Measurements from ENCODE around the gene TNS3.

The TNS3 gene

DNA sequence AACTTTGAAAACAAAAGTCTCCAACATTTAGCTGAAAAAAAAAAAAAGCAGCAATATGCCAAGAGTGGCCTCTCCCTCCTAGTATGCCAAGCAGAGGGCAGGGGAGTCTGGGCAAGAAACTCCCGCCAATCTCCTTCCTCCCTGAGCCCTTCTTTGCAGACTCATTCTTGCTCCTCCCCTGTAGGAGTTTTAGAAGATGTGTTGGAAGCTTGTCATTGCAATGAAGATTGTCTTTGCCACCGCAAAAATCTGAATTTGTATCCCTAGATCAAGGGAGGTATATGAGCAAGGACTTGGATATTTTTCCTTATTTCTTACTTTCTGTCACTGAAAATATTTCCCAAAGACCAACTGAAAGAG lies 2.6 kb upstream of the TNS3 start:
- no peak overlapping the region for H3K4me3 ChIP-seq (ENCODE audit: low read depth, low read length)
- no peak for DNase-seq (ENCODE audit: low read depth)

- no peak for DNase-seq (ENCODE audit: low read depth)
These were observed 2.0 kb upstream of the TNS3 start for GRCh38 chr7:47583739-47584535.

GRCh38 chr7:47582764-47583738 lies 1.1 kb upstream of the TNS3 start:
- no peak for DNase-seq (ENCODE audit: low read depth)
- no peak overlapping the region for H3K4me3 ChIP-seq (ENCODE audit: low read depth, low read length)

More at GRCh38 chr7:47583739-47584535, 2.0 kb upstream of the TNS3 start:
- no peak overlapping the region for H3K4me3 ChIP-seq (ENCODE audit: low read depth, low read length)

DNA sequence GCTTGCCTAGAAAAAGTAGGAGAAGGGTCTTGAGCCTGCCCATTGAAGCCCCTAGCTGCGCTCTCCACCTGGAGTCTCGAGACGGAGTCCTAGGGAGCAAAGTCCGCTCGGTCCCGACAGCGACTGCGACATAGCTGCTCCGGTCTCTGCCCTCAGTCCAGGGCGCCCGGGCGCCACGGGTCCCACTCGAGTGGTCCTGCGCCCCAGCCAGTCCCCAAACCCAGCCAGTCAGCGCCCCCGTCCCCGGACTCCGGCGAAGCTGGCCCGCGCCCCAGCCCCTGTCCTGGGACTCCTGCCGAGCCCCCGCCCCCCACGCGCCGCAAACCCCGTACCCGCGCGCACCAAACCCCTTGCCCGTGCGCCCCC lies 490 bp downstream of the TNS3 start:
- H3K4me3 ChIP-seq (ENCODE audit: low read depth, low read length), result peak overlapping the region; percentile 81

GRCh38 chr7:47580811-47581331 lies 1.0 kb downstream of the TNS3 start:
- peak overlapping the region; percentile 81 for H3K4me3 ChIP-seq (ENCODE audit: low read depth, low read length)

More for the DNA sequence above, 490 bp downstream of the TNS3 start:
- DNase-seq (ENCODE audit: low read depth), result no peak

DNA sequence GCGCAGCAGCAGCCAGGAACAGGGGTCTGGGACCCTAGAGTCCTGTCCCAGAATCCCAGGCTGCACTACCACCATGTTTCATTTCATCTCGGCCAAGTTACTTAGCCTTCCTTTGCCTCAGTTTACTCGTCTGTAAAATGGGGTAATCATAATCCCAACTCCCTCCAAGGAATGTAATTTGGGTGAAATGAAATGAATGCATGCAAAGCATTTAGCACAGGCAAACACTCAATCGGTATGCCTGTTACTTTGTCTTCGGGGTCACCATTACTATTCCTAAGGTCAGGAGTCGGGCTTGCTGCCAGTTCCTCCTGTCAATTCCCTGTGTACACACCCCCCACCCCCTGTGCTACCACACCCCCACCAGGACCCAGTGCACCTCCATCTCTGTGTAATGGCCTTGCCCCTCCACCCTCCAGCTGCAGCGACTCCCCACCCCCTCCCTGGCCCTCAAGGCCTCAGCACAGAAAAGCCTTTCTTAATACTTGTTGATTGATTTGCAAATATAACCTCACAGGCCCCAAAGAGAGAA lies 1.7 kb downstream of the TNS3 start:
- no peak for DNase-seq (ENCODE audit: low read depth)
- peak overlapping the region; percentile 81 for H3K4me3 ChIP-seq (ENCODE audit: low read depth, low read length)

More at GRCh38 chr7:47580811-47581331, 1.0 kb downstream of the TNS3 start:
- DNase-seq (ENCODE audit: low read depth), result no peak

GRCh38 chr7:47579458-47579857 lies 2.5 kb downstream of the TNS3 start:
- H3K4me3 ChIP-seq (ENCODE audit: low read depth, low read length), result no peak overlapping the region
- no peak for DNase-seq (ENCODE audit: low read depth)

GRCh38 chr7:47578579-47579270 lies 3.2 kb downstream of the TNS3 start:
- DNase-seq (ENCODE audit: low read depth), result no peak
- no peak overlapping the region for H3K4me3 ChIP-seq (ENCODE audit: low read depth, low read length)

- no peak overlapping the region for H3K4me3 ChIP-seq (ENCODE audit: low read depth, low read length)
- no peak for DNase-seq (ENCODE audit: low read depth)
These were observed 4.5 kb downstream of the TNS3 start for GRCh38 chr7:47577321-47577919.

DNA sequence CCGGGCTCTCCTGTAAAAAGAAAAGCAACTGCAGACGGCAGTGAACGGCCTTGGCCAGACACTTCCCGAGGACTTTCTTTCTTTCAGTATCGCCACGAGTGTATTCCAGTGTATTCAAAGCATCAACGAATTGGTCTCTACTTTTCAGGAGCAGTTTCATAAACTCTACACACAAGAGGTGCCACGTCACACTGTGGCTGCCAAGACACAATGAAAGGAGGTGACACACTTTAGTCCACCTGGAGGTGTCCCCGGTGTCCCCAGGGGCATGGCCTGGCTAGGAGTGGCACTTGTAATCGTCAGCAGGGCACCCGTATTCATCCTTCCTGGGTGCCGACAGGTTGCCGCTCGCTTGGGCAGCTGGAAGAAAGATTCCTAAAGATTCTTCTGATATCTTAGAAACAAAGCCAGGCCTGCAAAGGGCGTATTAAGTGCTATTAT lies 5.0 kb downstream of the TNS3 start:
- peak overlapping the region; percentile 13 for H3K4me3 ChIP-seq (ENCODE audit: low read depth, low read length)
- no peak for DNase-seq (ENCODE audit: low read depth)

GRCh38 chr7:47576031-47576865 lies 5.7 kb downstream of the TNS3 start:
- no peak overlapping the region for H3K4me3 ChIP-seq (ENCODE audit: low read depth, low read length)
- no peak for DNase-seq (ENCODE audit: low read depth)

DNA sequence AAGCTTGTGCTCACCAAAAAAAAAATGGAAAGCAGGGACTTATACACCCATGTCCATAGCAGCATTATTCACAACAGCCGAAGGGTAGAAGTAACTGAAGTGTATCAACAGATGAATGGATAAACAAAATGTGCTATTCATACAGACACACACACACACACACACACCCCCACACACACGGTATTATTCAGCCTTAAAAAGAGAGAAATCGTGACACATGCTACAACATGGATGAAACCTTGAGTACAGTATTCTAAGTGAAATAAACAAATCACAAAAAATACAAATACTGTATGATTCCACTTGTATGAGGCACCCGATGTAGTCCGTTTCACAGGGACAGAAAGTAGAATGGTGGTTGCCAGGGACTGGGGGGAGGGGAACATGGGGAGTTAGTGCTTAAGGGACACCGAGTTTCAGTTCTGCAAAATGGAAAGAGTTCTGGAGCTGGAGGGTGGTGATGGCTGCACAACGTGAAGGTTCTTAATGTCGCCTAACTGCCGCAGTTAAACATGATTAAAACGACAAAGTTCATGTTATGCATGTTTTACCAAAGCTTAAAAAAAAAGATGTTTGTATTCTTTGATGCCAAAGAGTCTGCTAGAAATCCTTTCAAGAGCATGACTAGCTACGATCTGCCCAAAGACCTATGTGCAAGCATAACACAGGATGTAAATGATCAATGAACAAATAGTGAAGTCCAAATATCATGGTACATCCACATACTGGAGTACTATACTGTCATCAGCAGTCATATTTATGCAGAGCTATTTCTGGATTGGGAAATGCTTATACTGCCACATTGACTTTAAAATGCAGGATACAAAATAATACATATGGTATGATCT lies 7.2 kb downstream of the TNS3 start:
- DNase-seq (ENCODE audit: low read depth), result no peak
- no peak overlapping the region for H3K4me3 ChIP-seq (ENCODE audit: low read depth, low read length)

DNA sequence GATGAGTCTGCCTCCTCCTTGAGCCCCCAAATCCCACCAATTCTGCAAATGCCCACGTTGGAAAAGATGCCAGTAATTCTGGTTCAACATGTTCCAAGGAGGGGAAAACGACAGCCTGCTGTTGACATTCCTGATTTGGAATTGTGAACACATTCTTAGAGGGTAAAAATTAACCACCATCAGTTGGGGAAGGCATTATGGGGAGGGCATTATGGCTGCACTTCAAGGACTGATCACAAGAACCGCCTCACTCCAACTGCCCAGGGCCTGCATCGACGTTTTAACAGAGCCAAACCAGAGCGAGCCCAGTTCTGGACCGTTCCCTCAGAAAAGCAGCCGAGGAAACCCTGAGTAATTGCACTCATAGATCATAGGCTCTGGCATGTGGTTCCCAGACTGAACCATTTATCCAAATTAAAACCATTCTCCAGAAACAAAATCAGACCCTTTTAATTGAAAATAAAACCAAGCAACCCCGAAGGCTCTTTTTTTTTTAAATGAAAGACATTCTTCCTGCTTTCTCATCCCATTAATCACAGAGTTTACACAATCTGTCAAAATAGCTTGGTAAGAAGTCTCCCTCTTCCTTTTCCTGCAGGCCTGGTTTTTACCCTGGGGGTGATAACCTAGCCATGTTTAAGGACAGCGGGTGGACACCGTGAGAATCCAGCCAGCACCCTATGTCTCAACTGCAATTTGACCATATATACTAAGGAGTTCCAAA lies 8.0 kb downstream of the TNS3 start:
- DNase-seq (ENCODE audit: low read depth), result no peak
- no peak overlapping the region for H3K4me3 ChIP-seq (ENCODE audit: low read depth, low read length)

GRCh38 chr7:47572939-47573757 lies 8.8 kb downstream of the TNS3 start:
- no peak overlapping the region for H3K4me3 ChIP-seq (ENCODE audit: low read depth, low read length)

GRCh38 chr7:47572094-47572445 lies 9.8 kb downstream of the TNS3 start:
- no peak overlapping the region for H3K4me3 ChIP-seq (ENCODE audit: low read depth, low read length)
- no peak for DNase-seq (ENCODE audit: low read depth)

More at GRCh38 chr7:47572939-47573757, 8.8 kb downstream of the TNS3 start:
- no peak for DNase-seq (ENCODE audit: low read depth)
